SK-N-SH treated with all-trans-retinoic acid at 6 μM for 48 hours (cell line): ENCODE data around the gene NKPD1.

Experiments
- ATAC-seq: fragments of 200-7000 bp; cut with Tn5 transposase; 3 replicates; pipeline ENCODE4 v1.9.1; 2020; ENCODE audit warnings: mild to moderate bottlenecking, moderate library complexity
- ARNTL ChIP-seq: fragments of 450-650 bp; formaldehyde crosslinking; IDR thresholded peaks from 2 replicates; pipeline ENCODE4 v1.5.0; 2020; ENCODE audit warnings: low read depth, mild to moderate bottlenecking, moderate library complexity, borderline replicate concordance
- BACH2 ChIP-seq: fragments of 250-450 bp; sonication (Bioruptor Pico); IDR thresholded peaks from 2 replicates; pipeline ENCODE4 v1.9.0; 2021; ENCODE audit warnings: mild to moderate bottlenecking, borderline replicate concordance
- CSDC2 ChIP-seq: fragments of 250-450 bp; sonication (Bioruptor Pico); IDR thresholded peaks from 2 replicates; pipeline ENCODE4 v1.5.0; 2020; ENCODE audit warnings: mild to moderate bottlenecking, moderate library complexity
- GLIS3 ChIP-seq: fragments of 250-450 bp; sonication (Bioruptor Pico); IDR thresholded peaks from 2 replicates; pipeline ENCODE4 v1.5.0; 2020; ENCODE audit warnings: mild to moderate bottlenecking, moderate library complexity
- ISL1 ChIP-seq: fragments of 250-450 bp; sonication (Bioruptor Pico); IDR thresholded peaks from 2 replicates; pipeline ENCODE4 v2.1.2; 2022; ENCODE audit warnings: mild to moderate bottlenecking, moderate library complexity
- OSR1 ChIP-seq: fragments of 250-450 bp; sonication (Bioruptor Pico); IDR thresholded peaks from 2 replicates; pipeline ENCODE4 v1.8.0; 2022; ENCODE audit warnings: moderate library complexity, mild to moderate bottlenecking, inconsistent platforms
- PPARA ChIP-seq: fragments of 250-450 bp; sonication (Bioruptor Pico); IDR thresholded peaks from 2 replicates; pipeline ENCODE4 v1.5.0; 2020; ENCODE audit warnings: mild to moderate bottlenecking, borderline replicate concordance
- RARB ChIP-seq: fragments of 250-450 bp; sonication (Bioruptor Pico); IDR thresholded peaks from 2 replicates; pipeline ENCODE4 v1.8.0; 2021; ENCODE audit warnings: mild to moderate bottlenecking, moderate library complexity
- SNAI2 ChIP-seq: fragments of 250-450 bp; sonication (Bioruptor Pico); IDR thresholded peaks from 2 replicates; pipeline ENCODE4 v1.5.0; 2020; ENCODE audit warnings: mild to moderate bottlenecking, moderate library complexity
- TCF4 ChIP-seq: fragments of 250-450 bp; sonication (Bioruptor Pico); IDR thresholded peaks from 2 replicates; pipeline ENCODE4 v1.8.0; 2021; ENCODE audit warnings: mild to moderate bottlenecking, moderate library complexity, borderline replicate concordance
- ZC3H10 ChIP-seq: fragments of 250-450 bp; sonication (Bioruptor Pico); IDR thresholded peaks from 2 replicates; pipeline ENCODE4 v1.5.1; 2021; ENCODE audit warnings: mild to moderate bottlenecking, moderate library complexity
- ZFP3 ChIP-seq: fragments of 250-450 bp; sonication (Bioruptor Pico); IDR thresholded peaks from 2 replicates; pipeline ENCODE4 v1.5.0; 2020; ENCODE audit warnings: mild to moderate bottlenecking, moderate library complexity
- ZFP30 ChIP-seq: fragments of 450-650 bp; formaldehyde crosslinking; IDR thresholded peaks from 2 replicates; pipeline ENCODE4 v1.5.0; 2022; ENCODE audit warnings: mild to moderate bottlenecking, moderate library complexity
- ZNF565 ChIP-seq: fragments of 450-650 bp; formaldehyde crosslinking; conservative IDR thresholded peaks from 2 replicates; pipeline ENCODE4 v1.5.0; 2020; ENCODE audit warnings: low read depth, mild to moderate bottlenecking, moderate library complexity
- ZNF70 ChIP-seq: fragments of 450-650 bp; formaldehyde crosslinking; IDR thresholded peaks from 2 replicates; pipeline ENCODE4 v1.5.0; 2020; ENCODE audit warnings: mild to moderate bottlenecking, moderate library complexity
- ZNF8 ChIP-seq: fragments of 450-650 bp; formaldehyde crosslinking; IDR thresholded peaks from 2 replicates; pipeline ENCODE4 v1.5.0; 2020; ENCODE audit warnings: mild to moderate bottlenecking, moderate library complexity
- TF ChIP-seq, protein P1 (sequence below): fragments of 250-450 bp; sonication (Bioruptor Pico); IDR thresholded peaks from 2 replicates; pipeline ENCODE4 v1.5.1; 2020; ENCODE audit warnings: low read depth, mild to moderate bottlenecking, moderate library complexity
- TF ChIP-seq, protein P2 (sequence below): fragments of 250-450 bp; sonication (Bioruptor Pico); IDR thresholded peaks from 2 replicates; pipeline ENCODE4 v1.5.1; 2021; ENCODE audit warnings: mild to moderate bottlenecking, moderate library complexity
- TF ChIP-seq, protein P3 (sequence below): fragments of 250-450 bp; sonication (Bioruptor Pico); IDR thresholded peaks from 2 replicates; pipeline ENCODE4 v1.8.0; 2020; ENCODE audit warnings: mild to moderate bottlenecking, moderate library complexity, borderline replicate concordance
- TF ChIP-seq, protein P4 (sequence below): fragments of 250-450 bp; sonication (Bioruptor Pico); IDR thresholded peaks from 2 replicates; pipeline ENCODE4 v1.8.0; 2021; ENCODE audit warnings: low read depth, mild to moderate bottlenecking, moderate library complexity, borderline replicate concordance
- TF ChIP-seq, protein P5 (sequence below): fragments of 250-450 bp; sonication (Bioruptor Pico); IDR thresholded peaks from 2 replicates; pipeline ENCODE4 v1.5.0; 2020; ENCODE audit warnings: mild to moderate bottlenecking, moderate library complexity

NKPD1 gene

DNA sequence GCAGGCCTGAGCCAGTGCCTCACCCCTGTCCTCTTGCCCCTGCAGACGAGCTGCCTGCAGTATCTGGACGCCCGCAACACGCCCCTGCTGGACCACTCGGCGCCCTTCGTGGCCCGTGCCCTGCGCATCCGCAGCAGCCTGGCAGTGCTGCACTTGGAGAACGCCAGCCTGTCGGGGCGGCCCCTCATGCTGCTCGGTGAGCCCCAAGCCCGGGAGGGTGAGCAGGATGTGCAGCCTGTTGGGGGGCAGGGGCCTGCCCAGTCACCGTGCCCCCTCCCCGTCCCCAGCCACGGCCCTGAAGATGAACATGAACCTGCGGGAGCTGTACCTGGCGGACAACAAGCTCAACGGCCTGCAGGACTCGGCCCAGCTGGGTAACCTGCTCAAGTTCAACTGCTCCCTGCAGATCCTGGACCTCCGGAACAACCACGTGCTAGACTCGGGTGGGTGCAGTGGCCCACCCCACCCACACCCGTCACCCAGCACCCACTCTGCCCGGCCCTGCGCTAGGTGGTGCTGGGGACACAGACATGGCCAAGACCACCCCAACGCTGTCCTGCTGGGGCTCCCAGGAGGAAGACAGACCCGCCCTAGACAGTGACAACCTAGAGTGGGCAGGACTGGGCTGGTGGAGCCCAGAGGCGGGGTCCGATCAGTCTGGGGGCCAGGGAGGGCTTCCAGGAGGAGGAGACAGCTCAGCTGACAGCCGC is 18.6 kb downstream of the NKPD1 start:
- no peak for TF ChIP-seq PPARA (CRISPR knock-in tag)
- no peak for TF ChIP-seq BACH2 (CRISPR knock-in tag)
- TF ChIP-seq ZC3H10 (CRISPR knock-in tag), result no peak
- no peak for TF ChIP-seq ZNF8 (CRISPR knock-in tag)
- no peak for TF ChIP-seq CSDC2 (CRISPR knock-in tag)
- TF ChIP-seq ZFP3 (CRISPR knock-in tag), result no peak
- TF ChIP-seq, protein P1, sequence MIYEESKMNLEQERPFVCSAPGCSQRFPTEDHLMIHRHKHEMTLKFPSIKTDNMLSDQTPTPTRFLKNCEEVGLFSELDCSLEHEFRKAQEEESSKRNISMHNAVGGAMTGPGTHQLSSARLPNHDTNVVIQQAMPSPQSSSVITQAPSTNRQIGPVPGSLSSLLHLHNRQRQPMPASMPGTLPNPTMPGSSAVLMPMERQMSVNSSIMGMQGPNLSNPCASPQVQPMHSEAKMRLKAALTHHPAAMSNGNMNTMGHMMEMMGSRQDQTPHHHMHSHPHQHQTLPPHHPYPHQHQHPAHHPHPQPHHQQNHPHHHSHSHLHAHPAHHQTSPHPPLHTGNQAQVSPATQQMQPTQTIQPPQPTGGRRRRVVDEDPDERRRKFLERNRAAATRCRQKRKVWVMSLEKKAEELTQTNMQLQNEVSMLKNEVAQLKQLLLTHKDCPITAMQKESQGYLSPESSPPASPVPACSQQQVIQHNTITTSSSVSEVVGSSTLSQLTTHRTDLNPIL, result no peak
- TF ChIP-seq, protein P2, sequence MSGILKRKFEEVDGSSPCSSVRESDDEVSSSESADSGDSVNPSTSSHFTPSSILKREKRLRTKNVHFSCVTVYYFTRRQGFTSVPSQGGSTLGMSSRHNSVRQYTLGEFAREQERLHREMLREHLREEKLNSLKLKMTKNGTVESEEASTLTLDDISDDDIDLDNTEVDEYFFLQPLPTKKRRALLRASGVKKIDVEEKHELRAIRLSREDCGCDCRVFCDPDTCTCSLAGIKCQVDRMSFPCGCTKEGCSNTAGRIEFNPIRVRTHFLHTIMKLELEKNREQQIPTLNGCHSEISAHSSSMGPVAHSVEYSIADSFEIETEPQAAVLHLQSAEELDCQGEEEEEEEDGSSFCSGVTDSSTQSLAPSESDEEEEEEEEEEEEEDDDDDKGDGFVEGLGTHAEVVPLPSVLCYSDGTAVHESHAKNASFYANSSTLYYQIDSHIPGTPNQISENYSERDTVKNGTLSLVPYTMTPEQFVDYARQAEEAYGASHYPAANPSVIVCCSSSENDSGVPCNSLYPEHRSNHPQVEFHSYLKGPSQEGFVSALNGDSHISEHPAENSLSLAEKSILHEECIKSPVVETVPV (CRISPR knock-in tag), result no peak
- TF ChIP-seq ARNTL (CRISPR knock-in tag), result no peak
- no peak for TF ChIP-seq SNAI2
- TF ChIP-seq ISL1 (CRISPR knock-in tag), result no peak
- TF ChIP-seq ZNF70 (CRISPR knock-in tag), result no peak
- no peak for TF ChIP-seq RARB (CRISPR knock-in tag)
- TF ChIP-seq ZFP30 (CRISPR knock-in tag), result no peak
- TF ChIP-seq GLIS3, result no peak
- no peak for ATAC-seq

DNA sequence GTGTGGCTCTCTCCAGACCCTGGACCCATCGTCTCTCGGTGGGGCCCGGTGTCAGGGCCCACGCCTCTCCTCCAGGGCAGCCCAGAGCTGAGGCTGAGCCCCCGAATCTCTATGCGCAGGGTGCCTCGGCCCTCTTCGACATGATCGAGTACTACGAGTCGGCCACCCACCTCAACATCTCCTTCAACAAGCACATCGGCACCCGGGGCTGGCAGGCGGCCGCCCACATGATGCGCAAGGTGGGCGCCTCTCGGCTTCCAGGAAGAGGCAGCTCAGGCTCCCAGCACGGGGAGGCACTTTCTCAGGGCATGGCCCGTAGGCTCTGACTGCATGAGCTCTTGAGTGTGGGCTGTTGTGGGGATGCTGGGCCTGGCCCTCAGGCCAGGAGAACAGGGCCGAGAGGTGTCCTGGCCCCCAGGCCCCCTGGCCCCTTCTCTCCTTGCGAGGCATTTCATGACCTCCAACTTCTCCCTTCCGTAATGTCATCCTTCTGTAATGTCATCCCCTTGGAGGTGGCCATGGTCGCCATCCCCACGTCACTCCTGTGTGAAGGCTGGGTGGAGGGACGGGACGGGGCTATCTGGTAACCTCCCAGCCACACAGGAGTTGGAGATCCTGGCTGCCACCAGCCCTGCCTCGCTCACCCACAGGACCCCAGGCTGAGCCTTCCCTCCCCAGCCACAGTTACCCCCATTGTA is 19.4 kb downstream of the NKPD1 start:
- ATAC-seq, result no peak
- TF ChIP-seq ZNF8 (CRISPR knock-in tag) (no peak), ISL1 (CRISPR knock-in tag) (no peak), SNAI2 (no peak), CSDC2 (CRISPR knock-in tag) (no peak), RARB (CRISPR knock-in tag) (no peak), ARNTL (CRISPR knock-in tag) (no peak), TCF4 (CRISPR knock-in tag) (no peak), ZNF565 (CRISPR knock-in tag) (no peak), ZFP3 (CRISPR knock-in tag) (no peak), BACH2 (CRISPR knock-in tag) (no peak), ZC3H10 (CRISPR knock-in tag) (no peak), OSR1 (CRISPR knock-in tag) (no peak), ZNF70 (CRISPR knock-in tag) (no peak)
- TF ChIP-seq, protein P3, sequence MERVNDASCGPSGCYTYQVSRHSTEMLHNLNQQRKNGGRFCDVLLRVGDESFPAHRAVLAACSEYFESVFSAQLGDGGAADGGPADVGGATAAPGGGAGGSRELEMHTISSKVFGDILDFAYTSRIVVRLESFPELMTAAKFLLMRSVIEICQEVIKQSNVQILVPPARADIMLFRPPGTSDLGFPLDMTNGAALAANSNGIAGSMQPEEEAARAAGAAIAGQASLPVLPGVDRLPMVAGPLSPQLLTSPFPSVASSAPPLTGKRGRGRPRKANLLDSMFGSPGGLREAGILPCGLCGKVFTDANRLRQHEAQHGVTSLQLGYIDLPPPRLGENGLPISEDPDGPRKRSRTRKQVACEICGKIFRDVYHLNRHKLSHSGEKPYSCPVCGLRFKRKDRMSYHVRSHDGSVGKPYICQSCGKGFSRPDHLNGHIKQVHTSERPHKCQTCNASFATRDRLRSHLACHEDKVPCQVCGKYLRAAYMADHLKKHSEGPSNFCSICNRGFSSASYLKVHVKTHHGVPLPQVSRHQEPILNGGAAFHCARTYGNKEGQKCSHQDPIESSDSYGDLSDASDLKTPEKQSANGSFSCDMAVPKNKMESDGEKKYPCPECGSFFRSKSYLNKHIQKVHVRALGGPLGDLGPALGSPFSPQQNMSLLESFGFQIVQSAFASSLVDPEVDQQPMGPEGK (CRISPR knock-in tag), result no peak
- TF ChIP-seq, protein P1, result no peak
- TF ChIP-seq, protein P4, sequence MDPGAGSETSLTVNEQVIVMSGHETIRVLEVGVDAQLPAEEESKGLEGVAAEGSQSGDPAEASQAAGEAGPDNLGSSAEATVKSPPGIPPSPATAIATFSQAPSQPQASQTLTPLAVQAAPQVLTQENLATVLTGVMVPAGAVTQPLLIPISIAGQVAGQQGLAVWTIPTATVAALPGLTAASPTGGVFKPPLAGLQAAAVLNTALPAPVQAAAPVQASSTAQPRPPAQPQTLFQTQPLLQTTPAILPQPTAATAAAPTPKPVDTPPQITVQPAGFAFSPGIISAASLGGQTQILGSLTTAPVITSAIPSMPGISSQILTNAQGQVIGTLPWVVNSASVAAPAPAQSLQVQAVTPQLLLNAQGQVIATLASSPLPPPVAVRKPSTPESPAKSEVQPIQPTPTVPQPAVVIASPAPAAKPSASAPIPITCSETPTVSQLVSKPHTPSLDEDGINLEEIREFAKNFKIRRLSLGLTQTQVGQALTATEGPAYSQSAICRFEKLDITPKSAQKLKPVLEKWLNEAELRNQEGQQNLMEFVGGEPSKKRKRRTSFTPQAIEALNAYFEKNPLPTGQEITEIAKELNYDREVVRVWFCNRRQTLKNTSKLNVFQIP (CRISPR knock-in tag), result no peak
- TF ChIP-seq, protein P2 (CRISPR knock-in tag), result no peak
- TF ChIP-seq, protein P5, sequence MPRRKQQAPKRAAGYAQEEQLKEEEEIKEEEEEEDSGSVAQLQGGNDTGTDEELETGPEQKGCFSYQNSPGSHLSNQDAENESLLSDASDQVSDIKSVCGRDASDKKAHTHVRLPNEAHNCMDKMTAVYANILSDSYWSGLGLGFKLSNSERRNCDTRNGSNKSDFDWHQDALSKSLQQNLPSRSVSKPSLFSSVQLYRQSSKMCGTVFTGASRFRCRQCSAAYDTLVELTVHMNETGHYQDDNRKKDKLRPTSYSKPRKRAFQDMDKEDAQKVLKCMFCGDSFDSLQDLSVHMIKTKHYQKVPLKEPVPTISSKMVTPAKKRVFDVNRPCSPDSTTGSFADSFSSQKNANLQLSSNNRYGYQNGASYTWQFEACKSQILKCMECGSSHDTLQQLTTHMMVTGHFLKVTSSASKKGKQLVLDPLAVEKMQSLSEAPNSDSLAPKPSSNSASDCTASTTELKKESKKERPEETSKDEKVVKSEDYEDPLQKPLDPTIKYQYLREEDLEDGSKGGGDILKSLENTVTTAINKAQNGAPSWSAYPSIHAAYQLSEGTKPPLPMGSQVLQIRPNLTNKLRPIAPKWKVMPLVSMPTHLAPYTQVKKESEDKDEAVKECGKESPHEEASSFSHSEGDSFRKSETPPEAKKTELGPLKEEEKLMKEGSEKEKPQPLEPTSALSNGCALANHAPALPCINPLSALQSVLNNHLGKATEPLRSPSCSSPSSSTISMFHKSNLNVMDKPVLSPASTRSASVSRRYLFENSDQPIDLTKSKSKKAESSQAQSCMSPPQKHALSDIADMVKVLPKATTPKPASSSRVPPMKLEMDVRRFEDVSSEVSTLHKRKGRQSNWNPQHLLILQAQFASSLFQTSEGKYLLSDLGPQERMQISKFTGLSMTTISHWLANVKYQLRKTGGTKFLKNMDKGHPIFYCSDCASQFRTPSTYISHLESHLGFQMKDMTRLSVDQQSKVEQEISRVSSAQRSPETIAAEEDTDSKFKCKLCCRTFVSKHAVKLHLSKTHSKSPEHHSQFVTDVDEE (CRISPR knock-in tag), result no peak
